ENCODE results near the gene OR5AN1. TPM values are rescaled to one million over a fixed set of nuclear protein-coding genes. Genes with fewer than 3 reads are reported as not detected.
"Not testable (repeated sequence)": the region's sequence is repeated elsewhere in the genome, so short reads cannot be mapped to it uniquely, and the experiment has no call there.

OR5AN1 gene, protein sequence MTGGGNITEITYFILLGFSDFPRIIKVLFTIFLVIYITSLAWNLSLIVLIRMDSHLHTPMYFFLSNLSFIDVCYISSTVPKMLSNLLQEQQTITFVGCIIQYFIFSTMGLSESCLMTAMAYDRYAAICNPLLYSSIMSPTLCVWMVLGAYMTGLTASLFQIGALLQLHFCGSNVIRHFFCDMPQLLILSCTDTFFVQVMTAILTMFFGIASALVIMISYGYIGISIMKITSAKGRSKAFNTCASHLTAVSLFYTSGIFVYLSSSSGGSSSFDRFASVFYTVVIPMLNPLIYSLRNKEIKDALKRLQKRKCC
- not detected for total RNA-seq

DNA sequence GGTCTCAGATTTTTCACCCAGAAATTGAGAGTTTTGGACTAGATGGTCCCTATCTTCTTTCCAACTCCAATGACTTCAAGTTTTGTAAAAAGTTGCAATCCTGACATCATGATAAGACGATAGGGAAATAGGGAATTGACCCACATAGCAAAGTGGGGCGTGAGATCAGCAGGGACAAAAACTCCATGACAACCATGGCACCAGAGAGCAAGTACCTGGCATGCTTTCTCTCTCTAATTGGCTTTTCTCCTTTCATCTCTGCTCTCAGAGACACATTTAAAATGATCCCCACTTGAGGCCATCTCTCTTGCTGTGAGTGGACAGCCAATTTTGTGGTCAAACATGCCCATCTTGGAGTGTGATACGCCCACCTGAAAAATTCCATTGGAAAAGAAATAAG is at the start of gene OR5AN1:
TSS of gene OR5AN1 (plus strand) at position 301 of the 400 bp plus-strand sequence. CDS start 5,564 bp downstream, outside the sequence.
- TF ChIP-seq POLR2A (IDR thresholded peaks at IDR 0.05) (no peak), EP300 (IDR thresholded peaks at IDR 0.05) (no peak)
- no peaks in the 10 kb centered on the region for H3K27me3 ChIP-seq
- H3K4me3 ChIP-seq, result no peak within 1 kb of the TSS
- ATAC-seq (ENCODE audit: low FRiP score in 2 of 2), result no peak
- no peaks in the 10 kb centered on the region for H3K9me3 ChIP-seq
- H3K4me1 ChIP-seq, result no peaks in the 10 kb centered on the region
- H3K27ac ChIP-seq, result no peak within 1 kb of the TSS
- H3K36me3 ChIP-seq, result no peaks in the 10 kb centered on the region
- no peak for DNase-seq
- WGBS, 2 donors, result 73 to 76% methylated on average over 3 of the region's 3 CpGs

DNA sequence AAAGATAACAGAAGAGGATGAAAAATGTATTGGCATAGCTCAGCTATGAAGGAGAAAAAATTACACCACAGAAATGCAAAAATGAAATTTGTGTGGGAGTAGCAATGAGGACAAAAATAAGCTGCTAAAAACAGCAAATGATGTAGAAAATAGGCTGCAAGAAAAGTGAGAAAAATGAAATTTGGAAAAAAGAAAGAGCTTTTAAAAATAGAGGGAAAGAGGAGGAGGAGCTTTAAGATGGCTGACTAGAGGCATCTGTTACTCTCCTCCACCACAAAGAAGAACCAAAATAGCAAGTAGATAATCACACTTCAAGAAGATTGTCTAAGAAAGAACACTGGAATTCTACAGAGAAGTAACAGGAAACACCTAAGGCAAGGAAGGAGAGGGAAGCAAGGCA is 23.7 kb upstream of the OR5AN1 start:
- Histone ChIP-seq H3K4me3 (no peak overlapping the region), H3K4me1 (no peaks in the 10 kb centered on the region), H3K36me3 (no peaks in the 10 kb centered on the region), H3K9me3 (no peaks in the 10 kb centered on the region), H3K27ac (no peak overlapping the region), H3K27me3 (no peaks in the 10 kb centered on the region)
- no peak for DNase-seq
- no peak for TF ChIP-seq POLR2A (IDR thresholded peaks at IDR 0.05)
- no peak for ATAC-seq (ENCODE audit: low FRiP score in 2 of 2)

DNA sequence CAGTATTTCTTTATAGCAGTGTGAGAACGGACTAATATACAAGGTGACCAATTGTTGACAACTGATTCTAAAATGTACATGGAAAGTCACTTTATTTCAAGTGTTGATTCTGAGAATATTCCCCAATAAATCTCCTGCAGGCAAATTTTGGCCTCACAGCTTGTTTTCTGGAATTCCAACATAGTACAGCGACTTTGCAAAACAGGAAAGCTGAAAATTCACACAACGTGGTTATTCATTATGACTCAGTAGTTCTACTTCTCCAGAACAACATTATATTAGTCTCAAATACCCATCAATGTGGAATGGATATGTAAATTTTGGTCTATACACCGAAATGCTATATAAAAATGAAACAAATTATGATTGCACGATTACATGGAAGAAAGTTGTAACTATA is 22.5 kb upstream of the OR5AN1 start:
- Histone ChIP-seq H3K4me3 (no peak overlapping the region), H3K27ac (no peak overlapping the region), H3K9me3 (no peaks in the 10 kb centered on the region), H3K4me1 (no peaks in the 10 kb centered on the region), H3K27me3 (no peaks in the 10 kb centered on the region), H3K36me3 (no peaks in the 10 kb centered on the region)
- DNase-seq (no peak), ATAC-seq (ENCODE audit: low FRiP score in 2 of 2) (no peak)
- WGBS, 2 donors, result 68 to 77% methylated on average over 5 of the region's 5 CpGs
- TF ChIP-seq EP300 (IDR thresholded peaks at IDR 0.05), result no peak
- TF ChIP-seq POLR2AphosphoS5 (IDR thresholded peaks at IDR 0.05), result no peak
- no peak for TF ChIP-seq POLR2A (IDR thresholded peaks at IDR 0.05)
- TF ChIP-seq, protein P1, sequence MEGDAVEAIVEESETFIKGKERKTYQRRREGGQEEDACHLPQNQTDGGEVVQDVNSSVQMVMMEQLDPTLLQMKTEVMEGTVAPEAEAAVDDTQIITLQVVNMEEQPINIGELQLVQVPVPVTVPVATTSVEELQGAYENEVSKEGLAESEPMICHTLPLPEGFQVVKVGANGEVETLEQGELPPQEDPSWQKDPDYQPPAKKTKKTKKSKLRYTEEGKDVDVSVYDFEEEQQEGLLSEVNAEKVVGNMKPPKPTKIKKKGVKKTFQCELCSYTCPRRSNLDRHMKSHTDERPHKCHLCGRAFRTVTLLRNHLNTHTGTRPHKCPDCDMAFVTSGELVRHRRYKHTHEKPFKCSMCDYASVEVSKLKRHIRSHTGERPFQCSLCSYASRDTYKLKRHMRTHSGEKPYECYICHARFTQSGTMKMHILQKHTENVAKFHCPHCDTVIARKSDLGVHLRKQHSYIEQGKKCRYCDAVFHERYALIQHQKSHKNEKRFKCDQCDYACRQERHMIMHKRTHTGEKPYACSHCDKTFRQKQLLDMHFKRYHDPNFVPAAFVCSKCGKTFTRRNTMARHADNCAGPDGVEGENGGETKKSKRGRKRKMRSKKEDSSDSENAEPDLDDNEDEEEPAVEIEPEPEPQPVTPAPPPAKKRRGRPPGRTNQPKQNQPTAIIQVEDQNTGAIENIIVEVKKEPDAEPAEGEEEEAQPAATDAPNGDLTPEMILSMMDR (IDR thresholded peaks at IDR 0.05), result no peak

DNA sequence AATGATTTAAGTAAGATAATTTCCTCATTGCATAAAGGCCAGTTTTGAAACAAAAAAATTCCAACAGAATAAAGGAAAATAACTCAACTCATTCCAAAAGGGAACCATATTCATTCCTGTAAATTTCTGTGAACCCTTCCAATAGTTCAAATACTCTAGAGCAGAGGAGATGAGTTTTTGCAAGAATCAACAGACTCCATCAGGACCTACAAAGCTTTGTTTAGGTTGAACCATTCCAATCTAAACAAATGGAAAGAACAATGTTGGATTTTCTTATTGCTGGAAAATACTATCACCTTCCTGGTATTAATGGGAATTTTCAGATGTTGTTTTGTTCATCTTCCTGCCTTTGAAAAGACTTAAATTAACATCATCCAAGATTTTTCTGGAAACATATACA is 21.8 kb upstream of the OR5AN1 start:
- Histone ChIP-seq H3K4me3 (no peak overlapping the region), H3K36me3 (no peaks in the 10 kb centered on the region), H3K4me1 (no peaks in the 10 kb centered on the region), H3K9me3 (no peaks in the 10 kb centered on the region), H3K27ac (no peak overlapping the region), H3K27me3 (no peaks in the 10 kb centered on the region)
- DNase-seq (no peak), ATAC-seq (ENCODE audit: low FRiP score in 2 of 2) (no peak)
- TF ChIP-seq POLR2AphosphoS5 (IDR thresholded peaks at IDR 0.05) (no peak), POLR2A (IDR thresholded peaks at IDR 0.05) (no peak), EP300 (IDR thresholded peaks at IDR 0.05) (no peak)
- TF ChIP-seq, protein P1 (IDR thresholded peaks at IDR 0.05), result no peak

DNA sequence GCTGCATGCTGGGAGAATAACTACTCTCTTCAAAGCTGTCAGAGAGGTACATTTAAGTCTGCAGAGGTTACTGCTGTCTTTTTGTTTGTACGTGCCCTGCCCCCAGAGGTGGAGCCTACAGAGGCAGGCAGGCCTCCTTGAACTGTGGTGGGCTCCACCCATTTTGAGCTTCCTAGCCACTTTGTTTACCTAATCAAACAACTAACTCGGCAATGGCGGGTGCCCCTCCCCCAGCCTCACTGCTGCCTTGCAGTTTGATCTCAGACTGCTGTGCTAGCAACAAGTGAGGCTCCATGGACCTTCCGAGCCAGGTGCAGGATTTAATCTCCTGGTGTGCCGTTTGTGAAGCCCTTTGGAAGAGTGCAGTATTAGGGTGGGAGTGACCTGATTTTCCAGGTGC is 9.0 kb upstream of the OR5AN1 start:
- not testable (repeated sequence) for ATAC-seq (ENCODE audit: low FRiP score in 2 of 2); H3K27me3 ChIP-seq; DNase-seq; H3K4me1 ChIP-seq; H3K4me3 ChIP-seq; H3K36me3 ChIP-seq; H3K9me3 ChIP-seq; H3K27ac ChIP-seq
- 80 to 85% methylated on average over 5 of the region's 5 CpGs for WGBS, 2 donors

DNA sequence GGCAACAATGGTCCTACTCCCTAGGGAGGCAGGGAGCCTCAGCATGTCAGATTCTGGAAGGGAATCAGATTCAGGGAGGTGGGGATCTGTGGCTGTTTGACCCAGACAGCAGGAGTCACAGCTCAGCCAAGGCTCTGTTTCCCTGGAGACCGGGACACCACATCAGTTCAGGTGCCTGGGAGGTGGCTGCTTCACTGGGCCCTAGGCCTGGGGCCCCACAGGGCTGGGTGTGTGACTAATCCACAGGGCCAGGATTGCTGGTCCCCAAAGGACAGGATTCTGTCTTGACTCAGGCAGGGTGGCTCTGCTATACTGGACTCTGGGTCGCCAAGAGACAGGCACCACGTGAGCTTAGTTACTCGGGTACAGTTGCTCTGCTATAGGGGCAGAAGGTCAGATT is 3.5 kb upstream of the OR5AN1 start:
- H3K27ac ChIP-seq, result no peak overlapping the region
- no peaks in the 10 kb centered on the region for H3K27me3 ChIP-seq
- 82 to 89% methylated on average over 3 to 4 of the region's 4 CpGs for WGBS, 2 donors
- H3K4me1 ChIP-seq, result no peaks in the 10 kb centered on the region
- no peak for TF ChIP-seq EP300 (IDR thresholded peaks at IDR 0.05)
- TF ChIP-seq, protein P1 (IDR thresholded peaks at IDR 0.05), result no peak
- TF ChIP-seq POLR2AphosphoS5 (IDR thresholded peaks at IDR 0.05), result no peak
- no peak for TF ChIP-seq POLR2A (IDR thresholded peaks at IDR 0.05)
- DNase-seq, result peak in 1 of 2 donors; percentile 3
- no peaks in the 10 kb centered on the region for H3K36me3 ChIP-seq
- no peaks in the 10 kb centered on the region for H3K9me3 ChIP-seq
- ATAC-seq (ENCODE audit: low FRiP score in 2 of 2), result peak in 1 of 2 donors; percentile 16
- no peak overlapping the region for H3K4me3 ChIP-seq
